HepG2 (cell line): ENCODE measurements around the gene SDC4. TPM values are rescaled to one million over a fixed set of nuclear protein-coding genes. Genes with fewer than 3 reads are reported as not detected.
A peak's percentile ranks its signal among the peaks of the same experiment; 100 is the strongest.

ENCODE experiments used
- ARNT ChIP-seq: fragments of 450-650 bp; IDR thresholded peaks from 2 replicates; pipeline ENCODE4 v1.6.1; 2017
- E2F5 ChIP-seq: sonication (generic); formaldehyde crosslinking; conservative IDR thresholded peaks from 2 replicates; pipeline ENCODE4 v1.4.0; 2020; ENCODE audit warnings: missing genetic modification reagents
- GFI1 ChIP-seq: sonication (generic); formaldehyde crosslinking; IDR thresholded peaks from 2 replicates; pipeline ENCODE4 v1.5.0; 2020; ENCODE audit warnings: missing genetic modification reagents, mild to moderate bottlenecking, borderline replicate concordance
- HINFP ChIP-seq: sonication (generic); formaldehyde crosslinking; IDR thresholded peaks from 2 replicates; pipeline ENCODE4 v1.4.0; 2020; ENCODE audit warnings: low read depth, mild to moderate bottlenecking, missing genetic modification reagents
- HNF4G ChIP-seq, 2 experiments: sonication (generic) in 1 of 2; formaldehyde crosslinking in 1 of 2; IDR thresholded peaks; 2 replicates each; pipeline versions ENCODE4 v1.4.0 to v1.6.1; 2011 to 2020; ENCODE audit warnings: borderline replicate concordance in 2 of 2, low read depth in 2 of 2, mild to moderate bottlenecking in 2 of 2, low read length in 1 of 2, missing genetic modification reagents in 1 of 2, moderate library complexity in 1 of 2
- JDP2 ChIP-seq: sonication (generic); formaldehyde crosslinking; IDR thresholded peaks from 2 replicates; pipeline ENCODE4 v1.8.1; 2022; ENCODE audit warnings: missing genetic modification reagents, borderline replicate concordance
- KDM3A ChIP-seq: IDR thresholded peaks from 2 replicates; pipeline ENCODE4 v1.6.1; 2018; ENCODE audit warnings: low read depth, missing compliant biosample characterization
- MAFK ChIP-seq, 2 experiments: IDR thresholded peaks in 1 of 2; conservative IDR thresholded peaks in 1 of 2; 2 replicates each; pipeline ENCODE4 v1.6.1; 2011; ENCODE audit warnings: improper control_type of control experiment in 2 of 2, low read length in 2 of 2
- NR1H2 ChIP-seq: sonication (generic); formaldehyde crosslinking; IDR thresholded peaks from 2 replicates; pipeline ENCODE4 v1.8.1; 2022; ENCODE audit warnings: low read depth, missing genetic modification reagents, borderline replicate concordance
- NR2C2 ChIP-seq: sonication (generic); formaldehyde crosslinking; IDR thresholded peaks from 2 replicates; pipeline ENCODE4 v1.4.0; 2020; ENCODE audit warnings: missing genetic modification reagents, mild to moderate bottlenecking, moderate library complexity, borderline replicate concordance
- PAX8 ChIP-seq: sonication (generic); formaldehyde crosslinking; IDR thresholded peaks from 2 replicates; pipeline ENCODE4 v1.8.0; 2022; ENCODE audit warnings: mild to moderate bottlenecking, missing genetic modification reagents, borderline replicate concordance
- RAD21 ChIP-seq: fragments of 450-650 bp; formaldehyde crosslinking; IDR thresholded peaks from 2 replicates; pipeline ENCODE4 v1.5.0; 2020; ENCODE audit warnings: mild to moderate bottlenecking
- RFX1 ChIP-seq: fragments of 450-650 bp; IDR thresholded peaks from 2 replicates; pipeline ENCODE4 v1.6.1; 2017
- SETDB1 ChIP-seq: sonication (generic); formaldehyde crosslinking; IDR thresholded peaks from 2 replicates; pipeline ENCODE4 v1.5.1; 2020; ENCODE audit warnings: missing genetic modification reagents, mild to moderate bottlenecking, borderline replicate concordance
- SKI ChIP-seq: fragments of 450-650 bp; IDR thresholded peaks from one replicate; pipeline ENCODE4 v1.6.1; 2018; ENCODE audit warnings: mild to moderate bottlenecking; ENCODE audit not compliant: partially characterized antibody
- SNAPC2 ChIP-seq: sonication (generic); formaldehyde crosslinking; IDR thresholded peaks from 2 replicates; pipeline ENCODE4 v1.8.1; 2022; ENCODE audit warnings: mild to moderate bottlenecking, missing genetic modification reagents
- TBP ChIP-seq: sonication (generic); formaldehyde crosslinking; IDR thresholded peaks from 2 replicates; pipeline ENCODE4 v1.5.0; 2020; ENCODE audit warnings: missing genetic modification reagents
- XRCC5 ChIP-seq: fragments of 200-400 bp; formaldehyde crosslinking; optimal IDR thresholded peaks from 2 replicates; pipeline ENCODE3; 2017; ENCODE audit warnings: mild to moderate bottlenecking, low read length
- ZNF10 ChIP-seq: sonication (generic); formaldehyde crosslinking; IDR thresholded peaks from 2 replicates; pipeline ENCODE4 v1.4.0; 2020; ENCODE audit warnings: mild to moderate bottlenecking, low read depth, missing genetic modification reagents, borderline replicate concordance
- ZNF3 ChIP-seq: IDR thresholded peaks from 2 replicates; pipeline ENCODE4 v1.7.0; 2017; ENCODE audit warnings: inconsistent platforms
- ZNF607 ChIP-seq: sonication (generic); formaldehyde crosslinking; IDR thresholded peaks from 2 replicates; pipeline ENCODE4 v1.5.1; 2020; ENCODE audit warnings: missing genetic modification reagents, mild to moderate bottlenecking, borderline replicate concordance
- ZNF747 ChIP-seq: sonication (generic); formaldehyde crosslinking; IDR thresholded peaks from 2 replicates; pipeline ENCODE4 v1.8.1; 2023; ENCODE audit warnings: missing genetic modification reagents, mild to moderate bottlenecking, borderline replicate concordance
- ZNF749 ChIP-seq: sonication (generic); formaldehyde crosslinking; IDR thresholded peaks from 2 replicates; pipeline ENCODE4 v1.8.0; 2022; ENCODE audit warnings: mild to moderate bottlenecking, missing genetic modification reagents, moderate library complexity, borderline replicate concordance
- polyA plus RNA-seq, 8 experiments: library from polyadenylated mRNA; depleted of rRNA in 3 of 8; stranded (reverse) in 7 of 8; unstranded in 1 of 8; fragments of >200 nt; fragmentation: Illumina TruSeq in 4 of 8; extraction: Trizol in 4 of 8; gene quantifications; 2 replicates each; pipeline versions ENCODE4 v1.2.1 to v1.2.3, GENCODE V29; 2011 to 2016; ENCODE audit warnings: low read depth in 4 of 8, missing spikeins in 1 of 8, mixed read lengths in 1 of 8; ENCODE audit not compliant: insufficient read depth in 1 of 8
- total RNA-seq, 5 experiments: library from RNA; depleted of rRNA; stranded (reverse); fragments of >200 nt; fragmentation: Illumina TruSeq; extraction: Trizol; gene quantifications; 2 replicates each; pipeline ENCODE4 v1.2.3, GENCODE V29; 2016; ENCODE audit warnings: low read depth in 1 of 5
- TF ChIP-seq, protein P1 (sequence below): sonication (generic); formaldehyde crosslinking; IDR thresholded peaks from 2 replicates; pipeline ENCODE4 v1.4.0; 2020; ENCODE audit warnings: missing genetic modification reagents, borderline replicate concordance

The SDC4 gene
- total and polyA plus RNA-seq, 2 of the 13 experiments (the other 11 are each of a cell fraction or from before 2014, with no cell fraction given): 49.0 to 65.1 TPM

DNA sequence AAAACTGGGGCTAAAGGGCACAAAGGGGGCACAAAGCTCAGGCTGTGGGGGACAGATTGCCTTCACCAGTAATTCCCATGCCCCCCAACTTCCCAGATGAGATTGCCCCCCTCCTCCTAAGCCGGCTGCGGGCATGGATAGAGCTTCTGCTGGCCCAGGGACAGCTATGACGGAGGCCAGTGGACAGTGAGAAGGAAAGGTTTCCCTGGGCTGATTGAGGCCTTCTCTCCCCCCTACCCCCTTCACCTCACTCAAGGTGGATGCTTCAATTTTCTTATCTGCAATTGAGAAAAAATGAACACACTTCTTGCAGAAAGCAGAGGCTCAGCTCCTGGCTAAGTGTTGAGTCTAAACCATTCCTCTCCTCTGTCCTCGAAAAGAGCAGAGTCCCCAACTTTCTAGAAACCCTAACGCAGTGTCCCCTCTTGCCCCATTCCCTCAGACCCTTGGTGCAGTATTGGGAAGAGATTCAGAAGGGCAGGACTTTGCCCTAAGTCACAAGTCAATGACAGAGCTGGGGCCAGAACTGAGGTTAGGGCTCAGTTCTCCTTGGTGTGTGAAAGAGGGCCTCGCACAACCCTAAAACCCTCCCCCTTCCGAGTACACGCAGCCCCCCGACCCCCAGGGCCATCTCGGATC lies 808 bp downstream of the SDC4 start (continued):
- TF ChIP-seq HINFP (CRISPR knock-in tag): no peak; the same call in 1 of the 2 replicates
- TF ChIP-seq, protein P1, sequence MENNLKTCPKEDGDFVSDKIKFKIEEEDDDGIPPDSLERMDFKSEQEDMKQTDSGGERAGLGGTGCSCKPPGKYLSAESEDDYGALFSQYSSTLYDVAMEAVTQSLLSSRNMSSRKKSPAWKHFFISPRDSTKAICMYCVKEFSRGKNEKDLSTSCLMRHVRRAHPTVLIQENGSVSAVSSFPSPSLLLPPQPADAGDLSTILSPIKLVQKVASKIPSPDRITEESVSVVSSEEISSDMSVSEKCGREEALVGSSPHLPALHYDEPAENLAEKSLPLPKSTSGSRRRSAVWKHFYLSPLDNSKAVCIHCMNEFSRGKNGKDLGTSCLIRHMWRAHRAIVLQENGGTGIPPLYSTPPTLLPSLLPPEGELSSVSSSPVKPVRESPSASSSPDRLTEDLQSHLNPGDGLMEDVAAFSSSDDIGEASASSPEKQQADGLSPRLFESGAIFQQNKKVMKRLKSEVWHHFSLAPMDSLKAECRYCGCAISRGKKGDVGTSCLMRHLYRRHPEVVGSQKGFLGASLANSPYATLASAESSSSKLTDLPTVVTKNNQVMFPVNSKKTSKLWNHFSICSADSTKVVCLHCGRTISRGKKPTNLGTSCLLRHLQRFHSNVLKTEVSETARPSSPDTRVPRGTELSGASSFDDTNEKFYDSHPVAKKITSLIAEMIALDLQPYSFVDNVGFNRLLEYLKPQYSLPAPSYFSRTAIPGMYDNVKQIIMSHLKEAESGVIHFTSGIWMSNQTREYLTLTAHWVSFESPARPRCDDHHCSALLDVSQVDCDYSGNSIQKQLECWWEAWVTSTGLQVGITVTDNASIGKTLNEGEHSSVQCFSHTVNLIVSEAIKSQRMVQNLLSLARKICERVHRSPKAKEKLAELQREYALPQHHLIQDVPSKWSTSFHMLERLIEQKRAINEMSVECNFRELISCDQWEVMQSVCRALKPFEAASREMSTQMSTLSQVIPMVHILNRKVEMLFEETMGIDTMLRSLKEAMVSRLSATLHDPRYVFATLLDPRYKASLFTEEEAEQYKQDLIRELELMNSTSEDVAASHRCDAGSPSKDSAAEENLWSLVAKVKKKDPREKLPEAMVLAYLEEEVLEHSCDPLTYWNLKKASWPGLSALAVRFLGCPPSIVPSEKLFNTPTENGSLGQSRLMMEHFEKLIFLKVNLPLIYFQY (CRISPR knock-in tag): no peak
- TF ChIP-seq SETDB1: no peak
- no peak for TF ChIP-seq NR1H2
- TF ChIP-seq ARNT: no peak
- TF ChIP-seq SNAPC2 (CRISPR knock-in tag): no peak
- TF ChIP-seq XRCC5: no peak
- TF ChIP-seq KDM3A (CRISPR knock-in tag): no peak; the same call in 1 of the 2 replicates
- TF ChIP-seq ZNF607 (CRISPR knock-in tag): no peak
- TF ChIP-seq PAX8: no peak
- TF ChIP-seq ZNF749 (CRISPR knock-in tag): peak; percentile 55; the same call in 1 of the 2 replicates
- TF ChIP-seq SKI: no peak
- TF ChIP-seq RAD21: no peak
- no peak for TF ChIP-seq E2F5 (CRISPR knock-in tag)
- no peak for TF ChIP-seq MAFK (conservative IDR thresholded peaks at IDR 0.05 in 1 of 2, IDR thresholded peaks at IDR 0.05 in 1 of 2; ENCODE audit: low read length in 2 of 2)
- peak; percentile 57; the same call in 1 of the 2 replicates for TF ChIP-seq GFI1 (CRISPR knock-in tag)
- no peak for TF ChIP-seq ZNF747 (CRISPR knock-in tag)
- peak; percentile 18; the same call in 1 of the 2 replicates for TF ChIP-seq HNF4G (IDR thresholded peaks at IDR 0.05; ENCODE audit: borderline replicate concordance, low read depth, low read length)
- TF ChIP-seq HNF4G (CRISPR knock-in tag; IDR thresholded peaks at IDR 0.05; ENCODE audit: borderline replicate concordance, low read depth): no peak; the same call in 1 of the 2 replicates
- TF ChIP-seq ZNF10 (CRISPR knock-in tag): no peak
- TF ChIP-seq JDP2 (CRISPR knock-in tag): no peak
- no peak for TF ChIP-seq TBP (CRISPR knock-in tag)
- TF ChIP-seq NR2C2: 0 out of 2 replicates have a peak, but pooled peaks have one; percentile 31
- TF ChIP-seq RFX1: no peak
- TF ChIP-seq ZNF3 (CRISPR knock-in tag): no peak
